GM12875 (cell line): Measurements from ENCODE around the gene KCNMA1.

ENCODE experiments used
- H3K4me3 ChIP-seq: one replicate; pipeline ENCODE4 v1.5.1; 2011; ENCODE audit warnings: low read depth, low read length, control low read depth
- CTCF ChIP-seq: IDR thresholded peaks from 2 replicates; pipeline ENCODE4 v1.5.1; 2011; ENCODE audit warnings: low read depth, mild to moderate bottlenecking, control low read depth, inconsistent platforms, low read length, moderate library complexity, borderline replicate concordance; ENCODE audit not compliant: insufficient read depth

KCNMA1 gene

DNA sequence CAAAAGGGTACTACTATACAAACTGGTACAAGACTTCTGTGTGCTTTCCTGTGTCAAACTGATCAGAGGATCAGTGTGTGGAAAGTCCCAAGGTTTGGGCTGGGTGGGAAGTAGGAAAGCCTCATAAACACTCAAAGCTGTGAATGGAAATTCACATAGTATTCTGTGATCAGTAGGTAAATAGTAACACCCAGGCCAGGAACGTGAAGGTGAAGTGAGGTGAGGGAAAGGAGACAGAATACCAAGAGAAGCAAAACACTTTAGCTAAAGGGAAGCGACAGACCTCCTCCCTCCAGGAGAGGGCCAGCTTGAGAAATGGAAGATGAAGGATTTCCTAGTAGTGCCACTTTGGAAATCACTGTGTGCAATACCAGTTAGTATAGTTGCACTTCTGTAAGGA, 451.9 kb downstream of the KCNMA1 start:
- no peak overlapping the region for H3K4me3 ChIP-seq
- no peak for TF ChIP-seq CTCF

GRCh38 chr10:77182803-77183202, 454.8 kb downstream of the KCNMA1 start:
- TF ChIP-seq CTCF: no peak

DNA sequence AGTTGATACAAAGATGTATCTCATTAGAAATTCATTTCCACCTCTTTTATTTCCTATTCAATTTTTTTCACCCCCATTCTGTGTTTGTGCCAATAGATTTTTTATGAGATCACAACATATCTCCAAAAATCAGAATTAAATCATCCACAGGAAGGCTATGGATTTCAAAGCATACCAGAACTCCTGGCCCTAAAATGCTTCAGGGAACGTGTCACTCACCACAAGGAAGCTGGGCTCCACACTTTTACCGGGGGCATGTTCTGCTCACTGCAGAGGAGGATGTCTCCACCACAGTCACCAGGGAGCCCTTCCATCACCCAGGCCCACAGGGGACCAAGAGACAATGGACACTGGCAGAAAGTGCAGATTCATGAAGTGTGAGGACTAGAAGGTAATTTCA, 456.8 kb downstream of the KCNMA1 start:
- no peak overlapping the region for H3K4me3 ChIP-seq
- no peak for TF ChIP-seq CTCF

More at GRCh38 chr10:77182803-77183202, 454.8 kb downstream of the KCNMA1 start:
- no peak overlapping the region for H3K4me3 ChIP-seq

GRCh38 chr10:77180104-77180503, 457.5 kb downstream of the KCNMA1 start:
- H3K4me3 ChIP-seq: no peak overlapping the region
- TF ChIP-seq CTCF: no peak

- TF ChIP-seq CTCF: no peak
- no peak overlapping the region for H3K4me3 ChIP-seq
These were observed 458.5 kb downstream of the KCNMA1 start for GRCh38 chr10:77179015-77179695.

- H3K4me3 ChIP-seq: no peak overlapping the region
- no peak for TF ChIP-seq CTCF
These were observed 460.0 kb downstream of the KCNMA1 start for GRCh38 chr10:77177589-77177988.

DNA sequence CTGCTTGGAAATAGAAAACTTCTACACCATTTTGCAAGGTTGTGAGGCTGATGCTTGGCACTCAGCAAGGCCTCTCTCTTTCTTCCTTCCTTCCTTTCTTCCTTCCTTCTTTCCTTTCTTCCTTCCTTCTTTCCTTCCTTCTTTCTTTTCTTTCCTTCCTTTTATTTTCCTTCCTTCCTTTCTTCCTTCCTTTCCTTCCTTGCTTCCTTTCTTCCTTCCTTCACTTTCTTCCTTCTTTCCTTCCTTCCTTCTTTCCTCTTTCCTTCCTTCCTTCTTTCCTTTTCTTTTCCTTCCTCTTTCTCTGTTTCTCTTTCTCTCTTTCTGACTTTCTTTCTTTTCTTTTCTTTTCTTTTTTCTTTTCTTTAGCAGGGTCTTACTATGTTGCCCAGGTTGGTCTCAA, 460.4 kb downstream of the KCNMA1 start:
- no peak overlapping the region for H3K4me3 ChIP-seq
- no peak for TF ChIP-seq CTCF
